A549 treated with GW870086 at 1 μM for 4 hours (cell line): ENCODE measurements around the gene EDDM3A. TPM values are rescaled to one million over a fixed set of nuclear protein-coding genes. Genes with fewer than 3 reads are reported as not detected.

Source experiments
- total RNA-seq: library from RNA; stranded (reverse); fragments of 200-300 nt; extraction: Qiagen RNA extraction; gene quantifications from 5 replicates; pipeline ENCODE4 v1.2.3, GENCODE V29; 2022; ENCODE audit warnings: low read depth

The EDDM3A gene
- not detected in 5 replicates for total RNA-seq

GRCh38 chr14:20745571-20746358 is at the start of gene EDDM3A:
Gene EDDM3A (plus strand): TSS chr14:20745887. CDS start chr14:20747581, 1,694 bp downstream.

Other genes starting within 250 kb of the EDDM3A start
- gene RNASE10, start 240.3 kb upstream of the EDDM3A start, total RNA-seq, result 0.11 to 0.42 TPM (median 0.20 TPM) in 4 of 5 replicates, not detected in the other
- not detected in 5 replicates for gene RNASE9, start 184.8 kb upstream of the EDDM3A start, total RNA-seq
- gene RNASE11, start 157.9 kb upstream of the EDDM3A start, total RNA-seq, result not detected in 5 replicates
- not detected in 5 replicates for gene RNASE12, start 154.5 kb upstream of the EDDM3A start, total RNA-seq
- not detected in 5 replicates for gene OR6S1, start 104.2 kb upstream of the EDDM3A start, total RNA-seq
- 5.6 to 10.0 TPM (median 7.3 TPM) in 5 replicates for gene RNASE4, start 61.3 kb upstream of the EDDM3A start, total RNA-seq
- 8.0 to 12.4 TPM (median 10.5 TPM) in 5 replicates for gene ANG, start 57.1 kb upstream of the EDDM3A start, total RNA-seq
- not detected in 5 replicates for gene EDDM3B, start 22.5 kb downstream of the EDDM3A start, total RNA-seq
- gene RNASE6, start 35.4 kb downstream of the EDDM3A start, total RNA-seq, result not detected in 5 replicates
- 0.17 to 0.50 TPM (median 0.27 TPM) in 4 of 5 replicates, not detected in the other for gene RNASE1, start 57.0 kb downstream of the EDDM3A start, total RNA-seq
- not detected in 5 replicates for gene RNASE3, start 145.5 kb downstream of the EDDM3A start, total RNA-seq
- gene RNASE2, start 209.6 kb downstream of the EDDM3A start, total RNA-seq, result not detected in 5 replicates
- 68.4 to 77.9 TPM (median 74.9 TPM) in 5 replicates for gene METTL17, start 244.1 kb downstream of the EDDM3A start, total RNA-seq